ENCODE measurements around the gene ARHGAP6.

ARHGAP6 gene

DNA sequence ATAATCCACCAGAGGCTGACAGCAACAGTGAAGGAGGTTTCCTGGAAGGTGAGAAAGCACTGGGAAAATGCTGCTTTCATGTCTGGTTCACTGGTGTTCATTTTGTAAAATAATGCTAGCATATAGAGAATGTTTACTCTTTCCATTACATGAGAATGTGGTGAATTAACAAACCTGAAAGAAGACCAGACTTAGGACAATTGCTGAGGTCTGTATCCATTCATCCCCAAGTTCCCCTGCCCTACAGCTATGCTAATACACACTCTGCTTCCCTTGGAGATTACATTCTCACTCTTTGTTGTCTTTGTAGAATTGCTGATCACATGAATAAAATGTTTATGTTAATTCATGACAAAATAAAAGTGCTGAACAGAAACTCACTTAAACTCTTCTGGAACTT is 99.5 kb downstream of the ARHGAP6 start:
- DNase-seq (ENCODE audit: insufficient read length) = no peak
- FAIRE-seq = no peak
- no peak for TF ChIP-seq POLR2AphosphoS5 (IDR thresholded peaks at IDR 0.05; ENCODE audit: low read depth, low read length)
- no peak for TF ChIP-seq TAF1 (IDR thresholded peaks at IDR 0.05; ENCODE audit: borderline replicate concordance, low read depth, low read length)

DNA sequence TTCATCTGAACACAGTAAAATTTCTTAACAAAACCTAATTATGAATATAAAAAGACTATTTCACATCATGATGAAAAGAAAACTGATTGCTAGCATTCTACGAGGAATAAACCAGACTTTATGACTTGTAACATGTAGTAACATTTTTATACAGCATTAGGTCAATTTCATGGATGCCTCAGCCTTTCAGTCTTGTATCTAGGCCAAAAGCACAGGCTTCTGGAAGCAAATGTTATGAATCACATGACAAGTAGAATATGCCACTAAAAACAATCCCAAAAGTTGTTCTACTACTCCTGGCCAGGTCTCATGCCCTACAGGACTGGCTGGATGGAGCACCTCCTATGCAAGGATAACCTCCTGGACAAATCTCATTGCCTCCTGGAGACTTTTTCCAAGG is 101.2 kb downstream of the ARHGAP6 start:
- TF ChIP-seq POLR2A (IDR thresholded peaks at IDR 0.05; ENCODE audit: low read depth, low read length) (no peak), POLR2AphosphoS5 (IDR thresholded peaks at IDR 0.05; ENCODE audit: low read depth, low read length) (no peak), TAF1 (IDR thresholded peaks at IDR 0.05; ENCODE audit: borderline replicate concordance, low read depth, low read length) (no peak)
- FAIRE-seq = peak; percentile 14
- no peak for DNase-seq (ENCODE audit: insufficient read length)

DNA sequence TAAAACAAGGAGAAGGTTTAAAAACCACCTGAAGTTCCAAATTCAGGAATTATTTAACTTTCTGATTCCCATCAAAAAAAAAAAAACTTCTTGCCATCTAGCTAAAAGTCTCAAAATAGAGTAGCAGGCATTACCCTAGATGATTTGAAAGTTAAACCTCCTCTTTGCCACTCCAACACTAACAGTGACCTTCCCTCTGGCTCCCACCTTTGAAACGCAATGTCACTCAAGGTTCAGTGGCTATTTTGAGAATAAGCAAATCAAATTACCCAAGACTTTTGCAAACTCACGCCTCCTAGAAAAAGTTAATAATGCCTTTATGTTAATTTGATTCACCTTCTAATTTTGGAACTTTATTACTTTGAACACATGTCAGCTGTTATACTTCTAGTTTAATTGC is 103.2 kb downstream of the ARHGAP6 start:
- no peak for FAIRE-seq
- no peak for DNase-seq (ENCODE audit: insufficient read length)
- no peak for TF ChIP-seq POLR2A (IDR thresholded peaks at IDR 0.05; ENCODE audit: low read depth, low read length)
- TF ChIP-seq POLR2AphosphoS5 (IDR thresholded peaks at IDR 0.05; ENCODE audit: low read depth, low read length) = no peak
- no peak for TF ChIP-seq TAF1 (IDR thresholded peaks at IDR 0.05; ENCODE audit: borderline replicate concordance, low read depth, low read length)

DNA sequence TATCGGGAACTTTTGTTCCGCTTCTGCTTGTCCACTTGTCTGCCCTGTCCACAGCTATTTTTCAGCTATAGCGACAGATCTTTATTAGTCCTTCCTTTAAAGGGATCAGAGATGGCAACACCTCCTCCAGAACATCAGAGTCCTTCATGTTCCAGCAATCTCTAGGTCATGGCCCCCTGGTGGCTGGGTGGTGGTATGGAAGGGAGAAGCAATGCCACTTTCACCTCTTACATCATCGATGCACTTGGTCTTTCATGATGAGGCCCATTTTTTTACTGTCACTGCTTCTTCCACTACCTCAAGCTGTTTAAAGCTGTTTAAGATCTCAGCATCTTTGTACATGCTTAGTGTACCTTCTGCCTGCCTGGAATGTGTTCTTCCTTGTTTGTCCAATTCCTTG is 106.7 kb downstream of the ARHGAP6 start:
- DNase-seq (ENCODE audit: insufficient read length) = no peak
- TF ChIP-seq POLR2AphosphoS5 (IDR thresholded peaks at IDR 0.05; ENCODE audit: low read depth, low read length) (no peak), TAF1 (IDR thresholded peaks at IDR 0.05; ENCODE audit: borderline replicate concordance, low read depth, low read length) (no peak), POLR2A (IDR thresholded peaks at IDR 0.05; ENCODE audit: low read depth, low read length) (no peak)
- FAIRE-seq = peak; percentile 83

DNA sequence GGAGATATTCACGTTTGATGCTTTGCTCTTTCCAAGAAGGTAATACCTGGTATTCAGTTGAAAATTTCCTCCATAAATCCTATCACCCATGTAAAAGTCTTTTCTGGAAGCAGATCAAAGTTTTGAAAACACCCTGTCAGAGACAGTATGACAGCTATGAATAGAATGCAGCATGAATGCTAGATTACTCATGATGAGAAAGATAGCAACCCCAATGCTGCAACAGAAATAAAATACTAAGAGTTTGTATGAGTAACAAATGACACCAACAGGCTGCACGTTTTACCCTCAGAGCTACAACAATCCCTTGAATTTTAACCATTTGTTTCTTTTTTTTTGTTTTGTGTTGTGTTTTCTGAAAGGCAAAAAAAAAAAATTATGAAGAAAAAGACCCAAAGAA is 108.6 kb downstream of the ARHGAP6 start:
- TF ChIP-seq POLR2A (IDR thresholded peaks at IDR 0.05; ENCODE audit: low read depth, low read length) = no peak
- no peak for TF ChIP-seq POLR2AphosphoS5 (IDR thresholded peaks at IDR 0.05; ENCODE audit: low read depth, low read length)
- TF ChIP-seq TAF1 (IDR thresholded peaks at IDR 0.05; ENCODE audit: borderline replicate concordance, low read depth, low read length) = no peak
- DNase-seq (ENCODE audit: insufficient read length) (no peak), FAIRE-seq (no peak)

DNA sequence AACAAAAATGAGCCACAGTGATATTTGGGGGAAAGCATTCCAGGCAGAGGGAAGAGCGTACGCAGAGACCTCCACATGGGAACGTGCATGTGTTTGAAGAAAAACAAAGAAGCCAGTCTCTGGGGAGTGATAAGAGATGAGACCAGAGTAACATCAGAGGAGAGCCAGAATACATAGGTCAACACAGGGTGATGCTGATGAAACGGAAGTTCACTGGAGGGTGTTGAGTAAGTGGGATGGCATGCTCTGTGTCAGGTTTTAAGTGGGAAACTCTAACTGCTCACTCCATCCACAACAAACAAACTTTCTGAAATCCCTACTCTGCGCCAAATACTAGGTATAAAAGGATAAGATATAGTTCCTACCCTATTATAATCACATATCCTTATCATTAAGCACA is 110.0 kb downstream of the ARHGAP6 start:
- DNase-seq (ENCODE audit: insufficient read length) (no peak), FAIRE-seq (no peak)
- no peak for TF ChIP-seq POLR2AphosphoS5 (IDR thresholded peaks at IDR 0.05; ENCODE audit: low read depth, low read length)
- TF ChIP-seq POLR2A (IDR thresholded peaks at IDR 0.05; ENCODE audit: low read depth, low read length) = no peak
- TF ChIP-seq TAF1 (IDR thresholded peaks at IDR 0.05; ENCODE audit: borderline replicate concordance, low read depth, low read length) = no peak

DNA sequence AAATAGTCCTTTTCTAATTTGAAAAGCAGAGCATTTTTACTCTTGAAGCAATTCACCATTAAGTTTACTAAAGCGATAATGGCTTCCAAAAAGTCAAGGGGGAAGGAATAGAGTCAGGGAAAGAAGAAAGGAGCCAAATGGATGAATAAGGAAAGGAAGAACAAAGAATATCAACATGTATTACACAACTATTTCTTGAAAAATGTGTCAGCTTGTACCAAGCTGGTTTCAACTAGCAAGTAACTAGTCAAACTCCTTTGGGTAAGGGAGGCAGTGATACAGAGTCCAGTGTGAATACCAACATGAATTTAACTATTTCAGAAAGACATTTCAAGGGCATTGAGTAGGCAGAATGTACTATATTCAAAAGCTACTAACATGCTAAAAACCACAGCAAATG is 112.1 kb downstream of the ARHGAP6 start:
- FAIRE-seq (no peak), DNase-seq (ENCODE audit: insufficient read length) (no peak)
- TF ChIP-seq POLR2A (IDR thresholded peaks at IDR 0.05; ENCODE audit: low read depth, low read length) = no peak

DNA sequence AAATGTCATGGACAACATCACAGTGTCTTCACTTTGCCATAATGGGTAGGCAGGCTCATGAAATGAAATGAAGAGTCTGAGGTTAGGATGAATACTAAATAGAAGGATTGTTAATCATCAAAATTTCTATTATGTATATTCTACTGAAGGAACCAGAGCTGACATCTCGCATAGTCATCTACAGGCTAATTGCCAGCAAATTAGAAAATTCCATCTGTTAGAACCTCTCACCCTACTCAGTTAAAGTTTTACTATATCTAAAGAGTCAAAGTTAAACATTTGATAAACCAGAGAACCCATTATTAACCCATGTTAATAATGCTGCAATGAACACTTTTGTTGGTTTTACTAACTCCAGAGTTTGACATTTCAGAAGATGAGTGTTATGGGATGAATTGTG is 114.6 kb downstream of the ARHGAP6 start:
- TF ChIP-seq POLR2A (IDR thresholded peaks at IDR 0.05; ENCODE audit: low read depth, low read length) = no peak
- no peak for TF ChIP-seq POLR2AphosphoS5 (IDR thresholded peaks at IDR 0.05; ENCODE audit: low read depth, low read length)
- no peak for TF ChIP-seq TAF1 (IDR thresholded peaks at IDR 0.05; ENCODE audit: borderline replicate concordance, low read depth, low read length)
- DNase-seq (ENCODE audit: insufficient read length) (no peak), FAIRE-seq (no peak)

DNA sequence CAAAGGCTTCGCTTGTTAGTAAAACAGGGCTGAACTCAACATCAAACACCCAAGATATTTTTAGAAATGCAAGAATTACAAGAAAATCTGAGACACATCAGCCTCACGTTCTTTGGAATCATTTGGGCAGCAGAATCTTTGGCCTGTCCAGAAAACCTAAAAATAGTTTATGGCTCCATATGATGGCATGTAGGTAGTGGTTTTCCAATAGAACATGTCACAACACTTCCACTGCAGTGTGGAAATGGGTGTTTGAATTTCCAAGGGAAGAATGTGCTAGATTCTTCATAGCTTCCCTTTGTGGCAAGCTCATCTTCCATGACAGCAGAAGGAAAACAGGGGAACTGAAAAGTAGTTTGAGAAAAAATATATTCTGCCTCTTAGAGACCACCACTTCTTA is 118.8 kb downstream of the ARHGAP6 start:
- no peak for DNase-seq (ENCODE audit: insufficient read length)
- no peak for FAIRE-seq
- no peak for TF ChIP-seq POLR2A (IDR thresholded peaks at IDR 0.05; ENCODE audit: low read depth, low read length)
- no peak for TF ChIP-seq TAF1 (IDR thresholded peaks at IDR 0.05; ENCODE audit: borderline replicate concordance, low read depth, low read length)
- TF ChIP-seq POLR2AphosphoS5 (IDR thresholded peaks at IDR 0.05; ENCODE audit: low read depth, low read length) = no peak

DNA sequence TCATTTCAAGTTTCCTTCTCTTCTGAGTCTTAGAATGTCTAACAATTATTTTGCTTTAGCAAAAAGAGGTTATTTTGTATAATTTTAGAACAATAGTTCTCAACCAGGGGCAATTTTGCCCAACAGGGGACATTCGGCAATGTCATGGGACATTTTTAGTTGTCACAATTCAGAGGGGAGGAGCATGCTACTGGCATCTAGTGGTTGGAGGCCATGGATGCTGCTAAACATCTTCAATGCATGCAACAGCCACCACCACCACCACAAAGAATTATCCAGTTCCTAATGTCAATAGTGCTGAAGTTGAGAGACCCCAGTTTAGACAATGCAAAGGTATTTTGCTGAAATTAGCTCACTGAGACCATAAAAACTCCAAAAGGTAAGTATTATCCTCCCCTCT is 122.5 kb downstream of the ARHGAP6 start:
- no peak for TF ChIP-seq TAF1 (IDR thresholded peaks at IDR 0.05; ENCODE audit: borderline replicate concordance, low read depth, low read length)
- TF ChIP-seq POLR2A (IDR thresholded peaks at IDR 0.05; ENCODE audit: low read depth, low read length) = no peak
- TF ChIP-seq POLR2AphosphoS5 (IDR thresholded peaks at IDR 0.05; ENCODE audit: low read depth, low read length) = no peak
- DNase-seq (ENCODE audit: insufficient read length) (no peak), FAIRE-seq (peak; percentile 14)

DNA sequence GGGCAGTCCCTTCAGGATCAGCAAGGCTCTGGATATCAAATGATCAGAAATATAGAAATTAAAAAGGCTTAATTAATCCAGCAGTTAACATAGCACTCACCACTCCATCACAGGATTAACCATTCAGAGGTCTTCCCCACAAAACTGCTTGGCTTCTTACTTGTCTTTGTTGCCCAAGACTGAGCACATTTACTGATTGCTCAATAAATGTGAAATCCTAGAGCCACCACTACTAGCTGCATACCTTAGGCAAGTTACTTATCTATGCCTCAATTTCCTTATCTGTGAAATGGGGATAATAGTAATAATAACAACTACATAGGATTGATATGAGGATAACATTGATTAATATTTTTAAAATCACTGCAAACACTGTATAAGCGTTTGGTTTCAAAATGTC is 124.2 kb downstream of the ARHGAP6 start:
- no peak for DNase-seq (ENCODE audit: insufficient read length)
- no peak for TF ChIP-seq POLR2AphosphoS5 (IDR thresholded peaks at IDR 0.05; ENCODE audit: low read depth, low read length)
- TF ChIP-seq TAF1 (IDR thresholded peaks at IDR 0.05; ENCODE audit: borderline replicate concordance, low read depth, low read length) = no peak
- TF ChIP-seq POLR2A (IDR thresholded peaks at IDR 0.05; ENCODE audit: low read depth, low read length) = no peak
- peak; percentile 54 for FAIRE-seq

DNA sequence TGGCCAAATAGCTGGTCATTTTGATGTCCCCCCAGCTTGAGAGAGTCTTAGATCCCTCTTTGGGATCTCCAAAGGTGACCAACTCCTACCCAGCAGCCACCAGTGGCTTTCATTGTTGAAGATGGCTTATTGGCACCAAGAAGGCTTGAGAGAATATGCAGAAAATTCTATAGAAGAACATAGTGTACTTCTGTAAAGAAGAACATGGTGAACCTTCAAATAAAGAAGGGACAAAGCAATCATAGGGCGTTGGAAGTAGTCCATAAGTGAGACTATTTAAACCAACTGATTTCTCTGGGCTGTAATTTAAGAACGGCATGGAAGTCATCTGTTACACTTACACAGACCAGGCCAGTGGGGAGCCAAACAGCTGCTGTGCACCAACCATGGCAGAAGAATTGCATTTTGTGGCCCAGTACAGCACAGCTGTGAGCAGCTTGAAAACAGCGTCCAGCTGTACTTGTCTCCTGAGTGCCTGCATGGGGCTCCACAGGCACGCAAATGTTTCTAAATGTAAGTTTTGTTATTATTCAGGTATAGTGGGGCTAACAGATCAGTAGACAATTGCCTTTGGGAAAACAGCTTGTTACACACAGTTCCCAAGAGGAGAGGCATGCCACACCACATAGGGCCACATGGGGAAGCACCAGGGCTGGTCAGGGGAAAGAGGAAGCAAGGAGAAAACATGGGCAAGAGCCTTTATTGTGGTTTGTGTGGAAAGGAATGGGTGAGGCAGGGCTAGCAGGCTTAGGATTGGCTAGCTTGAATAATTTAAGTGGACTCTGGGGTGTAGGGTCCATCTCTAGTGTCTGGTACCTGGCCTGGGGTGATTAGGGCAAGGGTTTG is 125.0 kb downstream of the ARHGAP6 start:
- TF ChIP-seq TAF1 (IDR thresholded peaks at IDR 0.05; ENCODE audit: borderline replicate concordance, low read depth, low read length) (no peak), POLR2AphosphoS5 (IDR thresholded peaks at IDR 0.05; ENCODE audit: low read depth, low read length) (no peak), POLR2A (IDR thresholded peaks at IDR 0.05; ENCODE audit: low read depth, low read length) (no peak)
- FAIRE-seq (peak; percentile 98), DNase-seq (ENCODE audit: insufficient read length) (no peak)

All from GM12892 (cell line).